Muscle of arm (tissue), 12 donors: ENCODE measurements around the gene NDUFS6. TPM values are rescaled to one million over a fixed set of nuclear protein-coding genes. Genes with fewer than 3 reads are reported as not detected.
"Not testable (repeated sequence)": the region's sequence is repeated elsewhere in the genome, so short reads cannot be mapped to it uniquely, and the experiment has no call there.

Experiments
- DNase-seq: peaks from one replicate; pipeline ENCODE4 v3.0.0-alpha.2; 2013
- polyA plus RNA-seq, 12 donors: library from polyadenylated mRNA; unstranded; fragments of 120-200 nt; gene quantifications; one replicate each; pipeline ENCODE4 v1.2.1, GENCODE V29; 2013; ENCODE audit not compliant: insufficient read length in 12 of 12

The NDUFS6 gene
- polyA plus RNA-seq, 12 donors: 49.2 to 73.4 (median 57.9) TPM; not detected in 1

DNA sequence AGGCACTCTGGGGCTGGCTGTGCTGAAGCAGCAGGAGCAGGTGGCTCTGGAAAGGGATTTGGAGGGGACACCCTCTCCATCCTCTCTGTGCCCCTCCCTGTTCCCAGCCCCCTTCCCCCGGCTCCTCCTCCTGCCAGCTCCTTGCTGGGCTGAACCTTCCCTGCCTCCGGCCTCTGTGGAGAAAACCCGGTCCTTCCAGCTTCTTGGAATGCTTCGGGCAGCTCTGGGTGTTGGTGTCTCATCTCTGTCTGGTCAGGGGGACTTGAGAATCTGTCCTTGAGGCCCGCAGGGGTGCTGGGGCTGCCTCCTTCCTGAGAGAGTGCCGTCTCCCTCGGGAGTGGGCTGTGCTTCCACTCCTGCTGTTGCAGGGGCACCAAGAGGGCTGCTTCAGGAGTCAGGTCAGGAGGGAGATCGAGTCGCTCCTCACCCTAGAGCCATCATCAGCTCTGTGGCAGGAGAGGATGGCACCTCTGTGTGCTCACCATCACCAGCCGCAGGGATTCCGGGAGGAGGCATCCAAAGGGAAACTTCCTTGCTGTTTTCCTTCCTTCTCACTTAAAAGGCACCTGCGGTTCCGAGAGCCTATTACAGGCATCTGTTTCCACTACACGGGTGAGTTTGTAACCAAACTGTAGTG, 30.6 kb downstream of the NDUFS6 start:
- DNase-seq: no peak

- DNase-seq: no peak
Measured at GRCh38 chr5:1832511-1833250, 31.5 kb downstream of the NDUFS6 start.

- DNase-seq: no peak
Measured at GRCh38 chr5:1833264-1834021, 32.2 kb downstream of the NDUFS6 start.

DNA sequence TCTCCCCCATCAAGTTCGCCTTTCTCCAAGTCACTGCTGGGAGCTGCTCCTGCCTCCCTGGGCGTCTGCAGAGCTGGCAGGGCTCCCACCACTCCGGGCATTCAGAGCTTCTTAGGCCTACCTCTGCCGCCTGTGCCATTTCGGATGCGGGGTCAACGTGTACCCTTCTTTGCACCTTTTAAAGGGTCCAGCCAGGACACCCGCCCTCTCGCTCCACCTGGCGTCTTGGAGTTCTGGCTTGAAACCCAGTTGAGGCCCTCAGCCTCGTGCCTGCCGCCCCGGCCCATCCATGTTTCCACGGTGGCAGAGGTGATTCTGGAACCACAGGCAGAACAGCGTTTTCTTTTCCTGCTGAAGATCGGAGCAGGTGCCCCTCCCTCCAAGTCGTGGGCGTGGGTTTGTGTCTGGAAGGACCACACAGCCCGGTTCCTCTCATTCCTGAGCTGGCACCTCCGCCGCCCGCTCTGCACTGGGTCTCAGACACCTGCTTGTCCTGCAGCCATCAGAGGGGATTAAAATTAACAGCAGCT, 32.9 kb downstream of the NDUFS6 start:
- no peak for DNase-seq

GRCh38 chr5:1834721-1835429, 33.7 kb downstream of the NDUFS6 start:
- DNase-seq: no peak

- no peak for DNase-seq
Measured at GRCh38 chr5:1835431-1835830, 34.2 kb downstream of the NDUFS6 start.

DNA sequence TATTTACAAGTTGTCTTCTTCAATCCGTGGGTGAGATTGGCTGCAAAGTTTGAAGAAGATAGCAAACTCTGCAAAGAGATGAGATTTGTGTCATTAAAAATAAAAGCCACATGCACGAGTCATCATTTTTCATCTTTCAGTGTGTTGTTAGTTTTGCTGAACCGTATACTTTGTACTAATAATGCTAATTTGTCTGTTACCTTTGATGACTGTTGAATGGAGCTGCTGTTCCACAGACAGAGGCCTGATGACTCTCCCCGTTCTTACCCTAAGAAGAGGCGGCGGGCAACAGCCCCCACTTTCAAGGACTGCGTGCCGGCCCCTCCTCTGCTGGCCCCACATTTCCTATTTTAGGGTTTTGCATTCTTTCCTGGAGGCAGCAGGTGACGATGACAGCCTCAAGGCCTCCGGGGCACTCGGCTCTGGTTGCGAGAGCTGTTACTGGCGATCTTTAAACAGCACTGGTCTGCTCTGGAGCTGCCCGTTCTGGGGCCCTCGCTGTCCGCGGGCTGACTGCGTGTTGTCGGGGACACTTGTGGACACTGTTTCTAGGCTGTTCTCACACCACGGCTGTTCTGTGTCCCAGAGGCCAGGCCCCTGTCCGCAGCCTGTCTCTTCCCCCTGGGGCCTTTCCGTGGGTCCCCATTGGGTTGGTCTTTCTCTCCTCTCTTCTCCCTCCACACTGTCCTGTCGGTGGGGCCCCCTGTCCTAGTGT, 35.1 kb downstream of the NDUFS6 start:
- DNase-seq: no peak

GRCh38 chr5:1836891-1837880, 36.0 kb downstream of the NDUFS6 start:
- DNase-seq: no peak

DNA sequence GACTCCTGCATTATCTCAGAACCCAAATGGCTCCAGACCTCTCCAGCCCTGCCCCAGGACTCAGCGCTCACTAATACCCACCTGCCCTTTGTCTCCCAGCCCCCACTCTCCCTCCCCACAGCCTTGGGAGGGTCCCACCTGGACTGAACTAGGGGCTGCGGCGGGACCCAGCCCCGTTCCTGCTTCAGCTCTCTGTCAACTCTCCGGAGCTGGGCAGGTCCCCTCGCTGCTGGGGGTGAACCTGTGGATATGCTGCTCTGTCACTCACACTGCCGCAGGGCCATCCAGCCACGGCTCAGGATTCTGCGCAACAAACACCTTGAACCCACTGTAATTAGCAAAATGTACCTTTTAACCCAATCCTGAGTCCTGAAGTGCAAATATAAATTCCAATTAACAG, 36.8 kb downstream of the NDUFS6 start:
- DNase-seq: no peak

GRCh38 chr5:1840071-1840547, 38.9 kb downstream of the NDUFS6 start:
- no peak for DNase-seq

DNA sequence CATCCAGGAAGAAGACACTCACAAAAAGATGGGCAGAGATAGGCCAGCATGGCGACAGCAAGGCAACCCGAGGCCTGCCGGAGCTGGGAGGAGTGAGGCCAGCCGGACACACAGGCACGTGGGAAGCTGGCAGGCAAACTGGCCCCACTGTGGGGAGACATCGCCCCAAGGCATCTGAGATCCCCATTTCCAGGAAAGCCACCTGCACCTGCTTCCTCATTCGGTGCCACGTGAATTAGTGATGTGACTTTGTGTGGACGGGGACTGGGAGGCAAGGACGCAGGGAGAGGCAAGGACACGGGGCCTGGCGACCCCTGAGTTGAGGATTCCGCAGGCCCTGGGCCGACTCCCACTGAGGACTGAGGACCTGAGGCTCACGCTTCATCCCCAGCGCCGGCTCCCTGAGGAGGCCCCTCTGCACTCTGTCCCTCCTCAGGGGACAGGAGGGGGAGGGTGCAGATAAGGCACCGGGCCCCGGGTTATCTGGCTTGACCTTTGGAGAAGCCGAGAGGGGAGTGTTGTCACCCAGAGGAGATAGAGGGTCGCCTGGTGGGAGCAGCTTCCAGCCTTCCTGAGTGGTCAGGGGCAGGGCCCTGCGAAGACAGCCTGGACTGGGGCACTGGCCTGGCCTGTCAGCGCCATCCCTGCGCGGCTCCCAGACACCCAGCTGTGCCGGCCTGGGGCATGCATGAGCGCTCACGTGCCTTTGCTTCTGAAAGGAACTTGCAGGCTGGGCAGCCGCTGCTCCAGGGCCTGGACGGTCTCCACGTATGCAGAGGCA, 39.7 kb downstream of the NDUFS6 start:
- no peak for DNase-seq

DNA sequence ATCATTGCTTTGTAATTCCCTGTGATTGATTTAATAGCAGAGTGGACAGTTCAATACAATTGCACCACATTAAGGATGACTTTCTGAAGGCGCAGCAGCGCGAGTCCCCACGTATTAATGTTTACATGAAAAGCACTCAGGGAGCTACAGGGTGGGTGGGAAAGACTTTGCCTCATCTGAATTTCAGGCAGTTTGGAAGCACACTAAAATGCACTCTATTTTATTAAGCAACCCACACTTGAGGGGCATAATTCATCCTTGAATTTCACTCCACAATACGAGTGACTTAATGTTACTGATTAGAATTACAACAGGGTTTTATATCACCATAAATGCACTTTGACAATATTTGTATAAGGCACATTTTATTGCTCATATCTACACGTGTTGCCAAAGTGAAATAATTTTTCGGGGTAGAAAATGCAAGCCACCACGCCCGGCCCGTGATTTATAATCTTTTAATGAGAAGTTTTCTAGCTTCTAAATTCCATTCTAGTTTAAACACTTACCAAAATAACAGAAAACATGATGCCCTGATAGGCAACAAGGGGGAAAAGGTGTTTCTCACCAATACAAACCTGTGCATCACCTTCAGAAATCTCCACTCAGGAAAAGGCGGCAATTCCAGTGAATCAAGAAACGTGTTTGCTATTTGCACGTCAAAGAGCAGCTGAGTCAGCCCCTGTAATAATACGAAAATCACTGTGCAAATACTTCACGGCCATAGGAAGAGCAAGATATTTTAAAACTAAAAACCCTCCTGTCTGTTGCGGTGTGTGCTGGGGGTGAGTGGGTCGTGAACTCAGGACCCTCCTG, 41.0 kb downstream of the NDUFS6 start:
- DNase-seq: no peak

DNA sequence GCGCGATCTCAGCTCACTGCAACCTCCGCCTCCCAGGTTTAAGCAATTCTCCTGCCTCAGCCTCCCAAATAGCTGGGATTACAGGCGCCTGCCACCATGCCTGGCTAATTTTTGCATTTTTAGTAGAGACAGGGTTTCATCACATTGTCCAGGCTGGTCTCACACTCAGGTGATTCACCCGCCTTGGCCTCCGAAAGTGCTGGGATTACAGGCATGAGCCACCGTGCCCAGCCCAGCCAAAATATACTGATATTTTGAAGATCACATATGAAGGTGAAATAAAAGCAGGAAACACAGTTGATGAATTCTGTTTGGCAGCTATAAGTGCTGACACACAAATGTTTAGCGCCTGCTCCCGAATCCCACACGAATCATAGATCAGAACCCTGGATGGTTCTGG, 42.6 kb downstream of the NDUFS6 start:
- DNase-seq: not testable (repeated sequence)

- DNase-seq: no peak
Measured at GRCh38 chr5:1844708-1845436, 43.7 kb downstream of the NDUFS6 start.

- no peak for DNase-seq
Measured at GRCh38 chr5:1845696-1846095, 44.5 kb downstream of the NDUFS6 start.

GRCh38 chr5:1846583-1846982, 45.4 kb downstream of the NDUFS6 start:
- no peak for DNase-seq

- no peak for DNase-seq
Measured at GRCh38 chr5:1847056-1847455, 45.8 kb downstream of the NDUFS6 start.
